NCI-H748 (cell line): ENCODE results near the gene ZC3H4.

ENCODE experiments used
- DNase-seq: peaks from one replicate; lab custom pipeline; 2025; ENCODE audit not compliant: unreplicated experiment; lab: John Stamatoyannopoulos, UW

Gene ZC3H4

DNA sequence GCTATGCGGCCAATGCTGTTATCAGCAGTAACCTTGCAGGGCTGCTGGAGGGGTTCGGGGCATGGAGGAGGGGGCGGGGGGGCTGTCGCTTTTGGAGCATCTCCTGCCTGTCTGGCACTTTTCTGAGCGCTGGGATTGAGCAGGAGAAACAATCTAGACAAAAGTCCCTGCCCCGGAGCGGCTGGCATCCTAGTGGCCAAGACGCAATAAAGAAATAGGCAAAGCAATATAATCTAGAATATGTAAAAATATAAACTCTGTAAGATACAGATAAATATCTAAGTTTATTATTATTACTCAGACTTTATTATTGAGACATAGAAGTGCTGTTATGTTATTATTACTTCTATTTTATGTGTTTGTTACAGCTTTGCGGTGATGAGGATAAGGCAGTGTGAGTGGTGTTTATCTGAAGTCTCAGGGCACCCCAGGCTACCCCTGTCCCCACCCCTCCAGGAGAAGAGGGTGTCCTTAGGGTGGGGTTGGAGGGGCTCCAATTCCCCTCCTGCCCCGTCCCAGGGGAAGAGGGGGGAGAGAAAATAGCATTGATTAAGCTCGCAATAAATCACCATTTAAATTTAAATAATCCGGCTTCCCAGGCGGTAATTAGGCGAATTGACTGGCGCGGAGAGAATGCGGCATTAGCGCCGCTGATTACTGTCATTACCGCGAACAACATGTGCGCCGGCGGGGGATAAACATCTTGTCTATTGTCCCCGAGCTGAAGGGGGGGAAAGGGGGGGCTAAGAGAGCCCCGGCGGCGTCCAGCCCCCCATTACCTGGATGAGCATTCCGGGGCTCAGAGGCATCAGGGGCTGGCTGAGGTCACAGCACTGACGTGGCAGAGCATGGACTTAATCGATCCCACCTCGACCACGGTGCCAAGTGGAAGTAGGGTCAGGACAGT lies 90.8 kb downstream of the ZC3H4 start:
- DNase-seq: peak; percentile 60

GRCh38 chr19:47022140-47022536 lies 91.4 kb downstream of the ZC3H4 start:
- DNase-seq: no peak

- peak; percentile 52 for DNase-seq
Measured at GRCh38 chr19:47021536-47022139, 91.9 kb downstream of the ZC3H4 start.

- DNase-seq: no peak
Measured at GRCh38 chr19:47020992-47021496, 92.5 kb downstream of the ZC3H4 start.

- DNase-seq: no peak
Measured at GRCh38 chr19:47020132-47020805, 93.3 kb downstream of the ZC3H4 start.

GRCh38 chr19:47019431-47020041 lies 94.0 kb downstream of the ZC3H4 start, which contains the start of gene NPAS1:
TSS of gene NPAS1 (plus strand) at chr19:47019837. CDS start at chr19:47021048, 1,211 bp downstream.
- DNase-seq: peak; percentile 27

- DNase-seq: no peak
Measured at GRCh38 chr19:47018923-47019322, 94.7 kb downstream of the ZC3H4 start.
